Measurements from ENCODE around the gene GIMAP8. TPM values are rescaled to one million over a fixed set of nuclear protein-coding genes. Genes with fewer than 3 reads are reported as not detected.

GIMAP8 gene
- total RNA-seq, 4 donors from 2014 or later: 7.5 to 34.5 (median 20.0) TPM

DNA sequence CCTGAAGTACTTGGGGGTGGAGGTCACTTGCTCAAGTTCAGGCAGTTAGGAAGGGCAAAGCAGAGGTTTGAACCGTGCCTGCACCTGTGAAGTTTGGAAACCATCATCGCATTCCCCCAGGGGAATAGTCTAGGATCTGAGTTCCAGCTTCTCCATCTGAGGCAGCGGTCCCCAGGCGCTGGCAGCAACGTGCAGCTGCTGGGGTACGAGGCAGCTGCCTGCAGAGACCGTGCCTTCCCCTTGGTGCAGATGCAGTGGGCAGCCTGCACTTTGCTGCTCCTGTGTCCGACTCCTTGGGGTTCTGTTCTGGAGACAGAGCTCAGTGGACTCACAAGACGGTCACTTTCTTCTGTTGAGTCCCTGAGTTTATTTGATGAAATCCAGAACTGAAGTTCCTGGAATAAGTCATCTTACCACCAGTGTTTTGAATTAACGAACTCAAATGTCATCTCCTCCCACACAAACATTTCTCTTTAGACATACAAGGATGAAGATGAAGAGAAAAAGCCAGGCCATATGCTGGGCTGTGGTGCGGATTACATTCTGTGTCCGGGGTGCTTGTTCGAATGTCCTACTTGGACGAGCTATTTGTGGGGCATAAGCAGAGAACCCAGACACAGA is 19.9 kb upstream of the GIMAP8 start:
- no peak for DNase-seq
- Histone ChIP-seq H3K27me3 (no peaks in the 10 kb centered on the region), H3K27ac (no peak overlapping the region), H3K4me1 (peaks cover 10 to 13% of the 10 kb centered on the region in 2 donors), H3K4me3 (replicated peaks in 1 of 3) (no peak overlapping the region), H3K36me3 (no peaks in the 10 kb centered on the region), H3K9me3 (no peaks in the 10 kb centered on the region)
- intact Hi-C loops (cut with DNase I): no loop called here
- 89 to 90% methylated on average over 13 to 14 of the region's 14 CpGs for WGBS, 2 donors
- TF ChIP-seq, protein P1, sequence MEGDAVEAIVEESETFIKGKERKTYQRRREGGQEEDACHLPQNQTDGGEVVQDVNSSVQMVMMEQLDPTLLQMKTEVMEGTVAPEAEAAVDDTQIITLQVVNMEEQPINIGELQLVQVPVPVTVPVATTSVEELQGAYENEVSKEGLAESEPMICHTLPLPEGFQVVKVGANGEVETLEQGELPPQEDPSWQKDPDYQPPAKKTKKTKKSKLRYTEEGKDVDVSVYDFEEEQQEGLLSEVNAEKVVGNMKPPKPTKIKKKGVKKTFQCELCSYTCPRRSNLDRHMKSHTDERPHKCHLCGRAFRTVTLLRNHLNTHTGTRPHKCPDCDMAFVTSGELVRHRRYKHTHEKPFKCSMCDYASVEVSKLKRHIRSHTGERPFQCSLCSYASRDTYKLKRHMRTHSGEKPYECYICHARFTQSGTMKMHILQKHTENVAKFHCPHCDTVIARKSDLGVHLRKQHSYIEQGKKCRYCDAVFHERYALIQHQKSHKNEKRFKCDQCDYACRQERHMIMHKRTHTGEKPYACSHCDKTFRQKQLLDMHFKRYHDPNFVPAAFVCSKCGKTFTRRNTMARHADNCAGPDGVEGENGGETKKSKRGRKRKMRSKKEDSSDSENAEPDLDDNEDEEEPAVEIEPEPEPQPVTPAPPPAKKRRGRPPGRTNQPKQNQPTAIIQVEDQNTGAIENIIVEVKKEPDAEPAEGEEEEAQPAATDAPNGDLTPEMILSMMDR (IDR thresholded peaks at IDR 0.05): no peak
- TF ChIP-seq POLR2A (IDR thresholded peaks at IDR 0.05): no peak

DNA sequence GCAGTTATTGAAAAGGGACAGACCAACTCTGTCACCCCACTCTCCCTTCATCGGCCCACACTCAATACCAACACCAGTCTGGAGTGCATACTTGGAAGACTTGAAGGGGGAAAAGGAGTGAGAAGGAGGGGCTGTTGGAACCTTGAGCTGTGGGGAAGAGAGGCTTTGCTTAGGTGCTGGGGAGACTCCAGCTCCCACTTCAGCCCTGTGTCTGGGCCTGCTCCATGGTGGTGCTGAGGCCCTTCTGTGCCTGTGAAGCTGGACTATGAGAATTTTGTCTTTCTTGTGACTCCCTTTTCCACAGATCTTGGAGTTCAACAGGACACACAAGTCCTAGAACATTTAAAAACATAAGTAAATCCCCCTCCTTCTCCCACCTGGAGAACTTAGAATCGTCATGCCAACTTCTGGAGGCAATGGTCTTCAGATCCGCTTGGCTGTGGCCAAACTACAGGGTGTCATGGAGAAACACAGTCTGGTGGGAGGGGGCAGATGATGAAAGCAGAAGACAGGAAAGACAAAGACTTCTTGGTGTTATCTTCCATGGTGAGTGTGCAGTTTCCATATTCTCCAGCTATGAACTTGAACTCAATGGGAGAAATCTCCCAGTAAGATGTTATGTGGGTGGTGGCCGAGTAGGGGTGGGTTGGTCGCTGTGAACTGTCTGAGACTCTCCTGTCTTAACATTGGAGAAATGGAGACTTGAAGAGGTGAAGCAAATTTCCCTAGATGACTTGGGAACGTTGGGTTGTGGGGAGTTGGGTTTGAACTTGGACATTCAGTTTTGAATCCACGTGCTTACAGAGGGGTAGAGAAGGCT is 18.4 kb upstream of the GIMAP8 start:
- peak; percentile 50 to 57 for DNase-seq
- Histone ChIP-seq H3K9me3 (no peaks in the 10 kb centered on the region), H3K36me3 (no peaks in the 10 kb centered on the region), H3K4me1 (peaks cover 10 to 13% of the 10 kb centered on the region in 2 donors), H3K4me3 (replicated peaks in 1 of 3) (no peak overlapping the region), H3K27me3 (no peaks in the 10 kb centered on the region), H3K27ac (no peak overlapping the region)
- TF ChIP-seq POLR2A (IDR thresholded peaks at IDR 0.05): no peak
- TF ChIP-seq, protein P1 (IDR thresholded peaks at IDR 0.05): no peak
- intact Hi-C loops (cut with DNase I): no loop called here
- 81 to 82% methylated on average over 7 of the region's 7 CpGs for WGBS, 2 donors

DNA sequence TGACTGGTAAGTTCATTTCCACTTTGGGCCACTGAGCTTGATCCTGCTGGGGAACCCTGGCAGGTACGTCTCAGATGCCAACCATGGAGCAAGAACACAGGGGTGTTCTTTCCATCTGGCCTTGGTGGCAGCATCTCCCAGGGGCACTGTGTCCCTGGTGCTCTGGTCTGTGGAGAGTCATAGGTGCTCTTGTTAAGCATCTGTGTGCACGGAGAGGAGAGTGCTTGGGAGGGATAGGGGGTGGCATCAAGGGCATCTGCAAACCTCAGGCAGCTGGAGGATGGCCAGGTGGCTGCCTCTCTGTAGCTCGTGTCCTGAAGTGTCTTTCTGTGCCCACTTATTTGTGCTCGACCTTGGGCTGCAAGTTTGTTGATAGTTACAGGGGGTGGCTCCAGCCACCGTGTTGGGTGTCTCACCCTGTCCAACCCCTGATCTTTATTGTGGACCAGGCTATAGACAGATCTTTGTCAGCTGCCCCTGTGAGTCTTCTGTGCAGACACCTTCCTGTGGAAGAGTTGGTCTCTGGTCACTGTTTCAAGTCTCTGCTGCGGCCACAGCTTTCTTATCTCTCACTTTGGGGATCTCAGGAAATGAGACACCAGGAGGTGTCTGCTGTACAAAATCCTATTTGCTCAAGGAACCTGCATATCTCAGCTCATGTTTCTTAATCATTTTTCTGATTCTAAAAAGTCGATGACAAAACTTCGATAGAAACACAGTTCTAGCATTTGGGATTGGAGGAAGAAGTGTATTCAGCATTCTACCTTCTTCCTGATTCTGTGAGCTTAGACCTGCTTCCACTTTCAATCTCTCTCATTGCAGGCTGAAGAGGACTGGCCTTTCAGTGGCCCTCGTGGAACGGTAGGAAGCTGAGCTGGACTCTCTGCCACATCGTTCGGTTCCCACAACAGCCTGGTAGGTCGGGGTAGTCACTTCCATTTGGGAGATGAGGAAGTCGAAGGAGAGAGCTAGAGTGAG is 17.2 kb upstream of the GIMAP8 start:
- Histone ChIP-seq H3K27me3 (no peaks in the 10 kb centered on the region), H3K4me3 (replicated peaks in 1 of 3) (no peak overlapping the region), H3K36me3 (no peaks in the 10 kb centered on the region), H3K4me1 (peaks cover 10 to 13% of the 10 kb centered on the region in 2 donors), H3K9me3 (no peaks in the 10 kb centered on the region), H3K27ac (no peak overlapping the region)
- no peak for DNase-seq
- TF ChIP-seq POLR2A (IDR thresholded peaks at IDR 0.05): no peak
- WGBS, 2 donors: 75 to 81% methylated on average over 12 to 14 of the region's 14 CpGs
- intact Hi-C loops (cut with DNase I): no loop called here

DNA sequence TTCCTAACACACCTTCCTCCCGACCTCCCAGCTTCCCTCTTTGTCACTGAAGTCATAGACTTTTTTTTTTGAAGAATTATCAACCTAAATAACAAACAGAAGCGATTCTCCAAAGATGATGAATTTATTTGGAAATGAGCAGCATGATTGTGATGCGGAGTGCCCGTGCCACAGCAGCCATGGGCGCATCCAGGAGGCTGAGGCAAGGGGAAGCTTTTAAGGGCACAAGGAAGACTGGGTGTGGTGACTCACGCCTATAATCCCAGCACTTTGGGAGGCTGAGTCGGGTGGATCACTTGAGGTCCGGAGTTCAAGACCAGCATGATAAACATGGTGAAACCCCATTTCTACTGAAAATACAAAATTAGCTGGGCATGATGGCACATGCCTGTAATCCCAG is 16.2 kb upstream of the GIMAP8 start:
- TF ChIP-seq, protein P1 (IDR thresholded peaks at IDR 0.05): no peak
- no peak for TF ChIP-seq POLR2A (IDR thresholded peaks at IDR 0.05)
- WGBS, 2 donors: 84 to 95% methylated on average over 8 of the region's 8 CpGs
- no peaks in the 10 kb centered on the region for H3K9me3 ChIP-seq

DNA sequence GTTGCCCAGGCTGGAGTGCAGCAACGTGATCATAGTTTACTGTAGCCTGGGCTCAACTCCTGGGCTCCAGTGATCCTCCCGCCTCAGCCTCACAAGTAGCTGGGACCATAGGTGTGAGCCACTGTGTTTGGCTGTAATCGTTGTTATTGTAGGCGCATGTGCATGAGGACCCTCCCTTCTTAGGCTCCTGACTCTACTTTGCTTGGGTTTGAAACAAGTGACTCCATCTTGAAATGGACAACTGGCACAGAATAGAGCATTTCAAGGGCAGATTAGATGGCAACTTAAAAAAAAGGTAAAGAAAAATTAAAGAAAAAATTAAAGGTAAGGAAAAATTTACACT is 15.4 kb upstream of the GIMAP8 start:
- WGBS, 2 donors: 78 to 84% methylated on average over 4 of the region's 4 CpGs
- no peaks in the 10 kb centered on the region for H3K9me3 ChIP-seq
- no peak overlapping the region for H3K27ac ChIP-seq
- H3K36me3 ChIP-seq: no peaks in the 10 kb centered on the region
- H3K4me3 ChIP-seq (replicated peaks in 1 of 3): no peak overlapping the region
- no peak for DNase-seq
- TF ChIP-seq POLR2A (IDR thresholded peaks at IDR 0.05): no peak
- TF ChIP-seq, protein P1 (IDR thresholded peaks at IDR 0.05): no peak
- intact Hi-C loops (cut with DNase I): no loop called here
- no peaks in the 10 kb centered on the region for H3K27me3 ChIP-seq
- H3K4me1 ChIP-seq: no peaks in the 10 kb centered on the region

More for the DNA sequence above, 16.2 kb upstream of the GIMAP8 start:
- no peaks in the 10 kb centered on the region for H3K27me3 ChIP-seq
- H3K4me1 ChIP-seq: peaks cover under 1 to 2% of the 10 kb centered on the region in 2 donors
- H3K4me3 ChIP-seq (replicated peaks in 1 of 3): no peak overlapping the region
- intact Hi-C loops (cut with DNase I): no loop called here
- H3K27ac ChIP-seq: no peak overlapping the region
- DNase-seq: no peak
- no peaks in the 10 kb centered on the region for H3K36me3 ChIP-seq
